Skeletal muscle satellite cell (primary cell): Measurements from ENCODE around the gene TMEM151B.

Experiments
- H3K27me3 ChIP-seq: 2 replicates; pipeline ENCODE4 v1.7.0; 2013; ENCODE audit warnings: low read length; ENCODE audit not compliant: control insufficient read depth, insufficient read depth
- H3K36me3 ChIP-seq: 2 replicates; pipeline ENCODE4 v1.7.0; 2013; ENCODE audit warnings: mild to moderate bottlenecking, control low read depth, low read length; ENCODE audit not compliant: insufficient read depth
- H3K4me1 ChIP-seq: 2 replicates; pipeline ENCODE4 v1.7.0; 2013; ENCODE audit warnings: low read length; ENCODE audit not compliant: control insufficient read depth, insufficient read depth
- H3K4me2 ChIP-seq: 2 replicates; pipeline ENCODE4 v1.7.0; 2013; ENCODE audit warnings: mild to moderate bottlenecking, low read length
- H3K4me3 ChIP-seq: 2 replicates; pipeline ENCODE4 v1.7.0; 2013; ENCODE audit warnings: low read length
- H3K9ac ChIP-seq: 2 replicates; pipeline ENCODE4 v1.7.0; 2013; ENCODE audit warnings: mild to moderate bottlenecking, low read depth, low read length, moderate library complexity
- H3K9me3 ChIP-seq: replicated peaks from 2 replicates; pipeline ENCODE4 v1.7.0; 2013; ENCODE audit warnings: mild to moderate bottlenecking, control low read depth, low read length

TMEM151B gene

DNA sequence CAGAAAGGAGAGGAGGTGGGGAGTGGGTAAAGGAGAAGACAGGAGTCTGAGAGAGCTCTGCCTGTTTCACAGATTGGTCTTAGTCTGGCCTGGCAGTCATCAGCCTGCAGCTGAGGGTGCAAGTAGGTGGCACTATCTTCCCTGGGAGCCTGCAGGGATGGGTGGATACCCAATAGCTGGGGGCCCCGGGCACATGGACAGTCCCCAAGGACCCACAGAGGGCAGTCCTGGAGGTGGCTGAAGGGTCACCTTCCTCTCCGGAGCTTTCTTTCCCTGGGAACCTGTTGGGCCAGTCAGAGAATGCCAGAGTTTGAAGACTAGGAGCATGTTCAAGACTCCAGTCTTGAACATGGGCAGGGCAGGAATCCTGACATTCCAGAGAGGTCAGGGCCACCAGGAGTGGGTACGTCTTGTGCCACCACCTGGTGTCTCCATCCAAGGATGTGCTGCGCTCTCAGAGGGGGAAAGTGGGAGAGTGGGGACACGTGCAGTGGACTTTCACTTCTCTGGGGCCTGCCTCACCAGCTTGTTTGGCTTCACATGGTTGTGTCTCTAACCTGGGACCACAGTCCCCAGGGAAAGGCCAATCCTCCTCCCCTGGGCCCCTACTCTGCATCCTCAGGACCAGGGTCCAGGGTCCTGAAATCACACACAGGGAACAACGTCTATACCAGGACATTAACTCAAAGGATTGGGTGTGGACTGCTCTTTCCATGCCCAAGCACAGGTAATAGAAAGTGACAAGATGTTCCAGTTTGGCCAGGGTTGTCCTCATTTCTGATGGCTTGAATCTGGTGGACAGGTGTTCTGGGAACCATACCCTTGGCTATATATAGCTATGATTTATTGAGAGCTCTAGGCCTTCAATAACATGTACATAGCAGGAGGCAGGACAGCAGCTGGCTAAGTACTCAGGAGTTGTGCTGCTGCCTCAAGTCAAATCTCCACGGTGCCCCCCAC, 24.9 kb downstream of the TMEM151B start:
- Histone ChIP-seq H3K4me1 (peaks cover 3% of the 10 kb centered on the region), H3K4me2 (no peak overlapping the region), H3K27me3 (peaks cover 77% of the 10 kb centered on the region), H3K9me3 (no peaks in the 10 kb centered on the region), H3K9ac (no peak overlapping the region), H3K4me3 (no peak overlapping the region), H3K36me3 (peaks cover under 1% of the 10 kb centered on the region)

- H3K9me3 ChIP-seq, result no peaks in the 10 kb centered on the region
- peaks cover 56% of the 10 kb centered on the region for H3K27me3 ChIP-seq
- peak overlapping the region; percentile 69 for H3K4me2 ChIP-seq
- no peak overlapping the region for H3K9ac ChIP-seq
- peaks cover 3% of the 10 kb centered on the region for H3K4me1 ChIP-seq
- peak overlapping the region; percentile 41 for H3K4me3 ChIP-seq
- H3K36me3 ChIP-seq, result peaks cover 17% of the 10 kb centered on the region
Measured at GRCh38 chr6:44297063-44298038, 27.1 kb downstream of the TMEM151B start.

DNA sequence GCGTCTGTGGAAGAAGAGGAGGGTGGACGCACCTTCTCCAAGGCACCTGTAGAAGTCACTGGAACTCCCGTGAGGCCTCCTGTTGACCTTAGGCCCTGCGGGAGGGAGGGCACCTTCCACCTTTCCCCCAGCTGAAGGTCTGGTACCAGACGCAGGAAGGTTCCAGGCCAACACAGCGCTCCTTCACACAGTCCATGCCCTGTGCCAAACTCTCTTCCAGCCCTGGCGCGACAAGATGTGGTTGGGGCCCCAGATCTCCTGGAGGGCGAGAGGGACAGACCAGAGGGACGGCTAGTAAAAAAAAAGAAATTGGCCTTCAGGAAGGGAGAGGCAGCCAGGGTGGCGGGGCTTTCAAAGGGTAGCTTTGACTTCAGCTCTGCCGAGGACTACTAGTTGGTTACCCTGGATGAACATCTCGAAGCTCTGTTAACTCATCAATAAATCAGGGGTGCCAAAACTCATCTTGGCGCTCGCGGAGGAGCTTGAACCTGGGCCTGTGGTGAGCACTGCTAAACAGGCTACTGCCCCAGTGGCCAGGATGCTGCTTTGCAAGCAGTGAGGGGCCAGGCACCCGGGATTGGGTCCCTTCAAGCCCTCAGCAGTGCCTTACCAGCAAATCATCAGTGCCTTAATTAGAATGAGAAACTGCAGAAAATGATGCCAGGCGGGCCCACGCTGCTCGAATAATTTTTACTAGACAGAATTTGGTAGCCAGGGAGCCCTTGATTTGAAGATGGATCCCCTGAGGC, 28.0 kb downstream of the TMEM151B start:
- Histone ChIP-seq H3K4me2 (peak overlapping the region; percentile 69), H3K36me3 (peaks cover 26% of the 10 kb centered on the region), H3K9ac (no peak overlapping the region), H3K27me3 (peaks cover 50% of the 10 kb centered on the region), H3K9me3 (no peaks in the 10 kb centered on the region), H3K4me1 (peaks cover 3% of the 10 kb centered on the region), H3K4me3 (peak overlapping the region; percentile 41)

GRCh38 chr6:44298864-44299263, 28.6 kb downstream of the TMEM151B start:
- Histone ChIP-seq H3K4me2 (no peak overlapping the region), H3K9ac (no peak overlapping the region), H3K27me3 (peaks cover 44% of the 10 kb centered on the region), H3K4me3 (no peak overlapping the region), H3K4me1 (peaks cover 3% of the 10 kb centered on the region), H3K9me3 (no peaks in the 10 kb centered on the region), H3K36me3 (peaks cover 32% of the 10 kb centered on the region)

DNA sequence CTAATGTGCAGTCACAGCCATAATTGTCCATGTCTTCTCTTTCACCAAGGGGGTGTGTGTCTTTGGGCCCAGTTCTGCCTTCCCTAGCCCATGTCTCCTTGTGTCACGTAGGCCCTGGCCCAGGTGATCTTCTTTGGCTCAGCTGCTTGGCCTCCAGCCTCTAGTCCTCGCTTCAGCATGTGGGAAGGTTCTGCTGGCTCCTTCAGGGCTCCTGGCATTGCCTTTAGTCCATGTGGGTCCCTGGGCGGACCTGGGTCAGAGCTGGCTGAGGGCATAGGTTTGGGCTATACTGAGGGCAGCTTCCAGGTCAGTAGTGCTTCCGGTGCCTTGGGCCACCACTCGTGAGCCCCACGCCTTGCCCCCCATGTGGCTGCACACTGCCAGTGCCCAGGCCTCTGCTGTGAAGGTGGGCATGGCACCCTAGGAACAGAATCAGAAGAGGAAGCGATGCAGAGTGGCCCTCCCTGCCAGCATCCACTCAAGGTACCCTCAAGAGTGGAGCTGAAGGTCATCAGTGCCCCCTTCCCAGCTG, 30.1 kb downstream of the TMEM151B start:
- Histone ChIP-seq H3K9ac (no peak overlapping the region), H3K4me1 (peaks cover 3% of the 10 kb centered on the region), H3K9me3 (no peaks in the 10 kb centered on the region), H3K4me2 (no peak overlapping the region), H3K4me3 (no peak overlapping the region), H3K27me3 (peaks cover 37% of the 10 kb centered on the region), H3K36me3 (peaks cover 46% of the 10 kb centered on the region)

- H3K4me2 ChIP-seq, result no peak overlapping the region
- H3K27me3 ChIP-seq, result peaks cover 29% of the 10 kb centered on the region
- no peaks in the 10 kb centered on the region for H3K9me3 ChIP-seq
- no peak overlapping the region for H3K9ac ChIP-seq
- peaks cover 3% of the 10 kb centered on the region for H3K4me1 ChIP-seq
- peaks cover 53% of the 10 kb centered on the region for H3K36me3 ChIP-seq
- no peak overlapping the region for H3K4me3 ChIP-seq
Measured at GRCh38 chr6:44301106-44301505, 30.9 kb downstream of the TMEM151B start.

DNA sequence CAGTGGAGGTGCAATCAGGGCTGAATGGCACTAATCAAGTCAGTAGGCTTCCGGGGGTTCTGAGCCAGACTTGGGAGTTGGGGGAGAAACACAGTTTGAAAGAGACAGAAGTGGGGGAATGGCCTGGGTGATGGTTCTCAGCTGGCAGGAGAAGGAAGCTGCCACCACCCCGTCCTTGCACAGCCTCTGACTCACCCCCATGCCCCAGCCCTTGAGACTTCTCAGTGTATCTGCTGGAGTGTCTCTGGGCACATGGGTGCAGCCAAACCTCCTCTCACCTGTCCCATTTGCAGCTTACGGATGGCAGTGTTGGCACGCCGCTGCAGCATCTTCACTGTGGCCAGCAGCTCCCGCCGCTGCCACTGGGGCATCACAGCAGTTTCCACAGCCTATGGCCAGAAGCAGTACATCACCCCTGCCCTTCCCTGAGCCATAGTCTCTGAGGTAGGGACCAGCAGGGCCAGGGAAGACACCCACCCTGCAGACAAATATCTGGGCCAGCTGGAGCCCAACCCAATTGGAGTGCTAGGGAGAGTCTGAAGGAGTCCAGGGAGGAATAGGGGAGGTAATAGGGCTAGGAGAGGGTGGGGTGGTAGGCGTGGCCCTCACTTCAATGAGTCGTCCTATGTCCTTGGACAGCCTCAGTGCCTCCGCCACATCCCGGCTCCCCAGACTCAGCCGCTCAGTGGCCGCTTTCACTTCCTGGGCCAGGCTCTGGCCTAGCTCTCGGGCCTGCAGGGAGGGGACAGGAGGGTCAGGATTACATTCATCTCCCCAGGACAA, 31.7 kb downstream of the TMEM151B start:
- Histone ChIP-seq H3K9me3 (no peaks in the 10 kb centered on the region), H3K4me3 (no peak overlapping the region), H3K27me3 (peaks cover 21% of the 10 kb centered on the region), H3K9ac (no peak overlapping the region), H3K4me1 (peaks cover 3% of the 10 kb centered on the region), H3K4me2 (no peak overlapping the region), H3K36me3 (peaks cover 61% of the 10 kb centered on the region)

DNA sequence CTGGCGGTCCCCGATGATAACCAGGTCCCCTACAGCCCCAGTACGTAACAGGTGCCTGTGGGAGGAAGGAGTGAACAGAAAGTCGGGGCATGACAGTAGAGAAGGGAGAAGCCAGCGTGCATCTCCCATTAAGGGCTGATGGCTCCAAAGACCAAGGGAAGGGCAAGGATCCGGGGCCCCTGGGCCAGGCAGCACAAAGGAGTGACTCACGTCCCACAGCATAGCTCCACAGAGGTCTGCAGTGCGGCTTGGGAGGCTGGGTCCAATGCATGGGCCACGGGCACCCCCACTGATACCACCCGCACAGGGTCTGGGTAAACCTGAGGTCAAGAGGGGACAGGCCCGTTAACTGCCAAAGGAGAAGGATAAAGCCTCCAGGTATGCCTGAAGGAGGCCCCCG, 32.6 kb downstream of the TMEM151B start:
- no peaks in the 10 kb centered on the region for H3K9me3 ChIP-seq

GRCh38 chr6:44303842-44304241, 33.6 kb downstream of the TMEM151B start:
- Histone ChIP-seq H3K4me2 (no peak overlapping the region), H3K27me3 (peaks cover 2% of the 10 kb centered on the region), H3K4me1 (no peaks in the 10 kb centered on the region), H3K36me3 (peaks cover 74% of the 10 kb centered on the region), H3K9ac (no peak overlapping the region), H3K4me3 (no peak overlapping the region), H3K9me3 (no peaks in the 10 kb centered on the region)

More for the DNA sequence above, 32.6 kb downstream of the TMEM151B start:
- Histone ChIP-seq H3K4me3 (no peak overlapping the region), H3K36me3 (peaks cover 70% of the 10 kb centered on the region), H3K4me2 (no peak overlapping the region), H3K4me1 (no peaks in the 10 kb centered on the region), H3K27me3 (peaks cover 12% of the 10 kb centered on the region), H3K9ac (no peak overlapping the region)
